ENCODE results near the gene AMER3. TPM values are rescaled to one million over a fixed set of nuclear protein-coding genes. Genes with fewer than 3 reads are reported as not detected.

AMER3 gene
- total RNA-seq, 1 experiment from 2014 or later: 0.79 TPM

- H3K27ac Mint-ChIP-seq (ENCODE audit: unreplicated experiment): no peak overlapping the region
Measured at GRCh38 chr2:130813722-130814121, 58.4 kb downstream of the AMER3 start.

GRCh38 chr2:130814931-130815680 is 59.8 kb downstream of the AMER3 start:
- Mint-ChIP-seq H3K4me3 (ENCODE audit: unreplicated experiment) (no peak overlapping the region), H3K4me1 (ENCODE audit: low read depth, unreplicated experiment) (no peaks in the 10 kb centered on the region), H3K27ac (ENCODE audit: unreplicated experiment) (no peak overlapping the region), H3K36me3 (ENCODE audit: insufficient read depth, unreplicated experiment) (no peaks in the 10 kb centered on the region), H3K9me3 (ENCODE audit: unreplicated experiment) (no peaks in the 10 kb centered on the region), H3K27me3 (ENCODE audit: insufficient read depth, unreplicated experiment) (no peaks in the 10 kb centered on the region)
- Histone ChIP-seq H3K4me3 (ENCODE audit: low read depth, low read length) (no peak overlapping the region), H3K27me3 (replicated peaks; ENCODE audit: control insufficient read depth, insufficient read depth, low read length) (no peaks in the 10 kb centered on the region), H3K36me3 (ENCODE audit: control insufficient read depth, insufficient read depth, low read length) (no peaks in the 10 kb centered on the region), H3K9me3 (no peaks in the 10 kb centered on the region), H3K4me1 (no peaks in the 10 kb centered on the region)
- no peak for DNase-seq
- POLR2A ChIA-PET: no interaction called here
- CTCF ChIA-PET: no interaction called here
- no peak for TF ChIP-seq CTCF (IDR thresholded peaks at IDR 0.05; ENCODE audit: insufficient read depth in 1 of 2, low read depth in 1 of 2, low read length in 1 of 2, severe bottlenecking in 1 of 2, unreplicated experiment in 1 of 2)
- intact Hi-C loops (cut with micrococcal nuclease; ENCODE audit: unreplicated experiment): no loop called here
- no TSS peak for BruUV-seq (replicated peaks)

More at GRCh38 chr2:130813722-130814121, 58.4 kb downstream of the AMER3 start:
- H3K4me3 Mint-ChIP-seq (ENCODE audit: unreplicated experiment): no peak overlapping the region
- no peaks in the 10 kb centered on the region for H3K36me3 ChIP-seq (ENCODE audit: control insufficient read depth, insufficient read depth, low read length)
- H3K27me3 ChIP-seq (replicated peaks; ENCODE audit: control insufficient read depth, insufficient read depth, low read length): no peaks in the 10 kb centered on the region
- ChIA-PET POLR2A (no interaction called here), CTCF (no interaction called here)
- no peaks in the 10 kb centered on the region for H3K27me3 Mint-ChIP-seq (ENCODE audit: insufficient read depth, unreplicated experiment)
- no peaks in the 10 kb centered on the region for H3K36me3 Mint-ChIP-seq (ENCODE audit: insufficient read depth, unreplicated experiment)
- TF ChIP-seq CTCF (IDR thresholded peaks at IDR 0.05; ENCODE audit: insufficient read depth in 1 of 2, low read depth in 1 of 2, low read length in 1 of 2, severe bottlenecking in 1 of 2, unreplicated experiment in 1 of 2): no peak
- intact Hi-C loops (cut with micrococcal nuclease; ENCODE audit: unreplicated experiment): no loop called here
- BruUV-seq (replicated peaks): no TSS peak
- no peak overlapping the region for H3K4me3 ChIP-seq (ENCODE audit: low read depth, low read length)
- no peaks in the 10 kb centered on the region for H3K9me3 Mint-ChIP-seq (ENCODE audit: unreplicated experiment)
- H3K4me1 Mint-ChIP-seq (ENCODE audit: low read depth, unreplicated experiment): no peaks in the 10 kb centered on the region
- peaks cover 3% of the 10 kb centered on the region; the same call in 1 of the 2 replicates for H3K9me3 ChIP-seq
- DNase-seq: no peak
- no peaks in the 10 kb centered on the region for H3K4me1 ChIP-seq

Other genes with a start within 250 kb of the AMER3 start
- gene POTEI, start 246.2 kb upstream of the AMER3 start, total RNA-seq (2022): 7.0 and 7.3 TPM in 2 replicates
- gene CFC1B, start 234.3 kb upstream of the AMER3 start, total RNA-seq (2022): not detected in 2 replicates
- not detected in 2 replicates for gene CFC1, start 156.0 kb upstream of the AMER3 start, total RNA-seq (2022)
- gene POTEJ, start 144.1 kb upstream of the AMER3 start, total RNA-seq (2022): not detected in 2 replicates
- gene GPR148, start 26.5 kb upstream of the AMER3 start, total RNA-seq (2022): not detected in 2 replicates
- gene ARHGEF4, start 81.4 kb downstream of the AMER3 start, total RNA-seq (2022): 1.8 and 2.8 TPM in 2 replicates

All from Caco-2 (cell line).